ENCODE measurements around the gene SLC6A20.

DNA sequence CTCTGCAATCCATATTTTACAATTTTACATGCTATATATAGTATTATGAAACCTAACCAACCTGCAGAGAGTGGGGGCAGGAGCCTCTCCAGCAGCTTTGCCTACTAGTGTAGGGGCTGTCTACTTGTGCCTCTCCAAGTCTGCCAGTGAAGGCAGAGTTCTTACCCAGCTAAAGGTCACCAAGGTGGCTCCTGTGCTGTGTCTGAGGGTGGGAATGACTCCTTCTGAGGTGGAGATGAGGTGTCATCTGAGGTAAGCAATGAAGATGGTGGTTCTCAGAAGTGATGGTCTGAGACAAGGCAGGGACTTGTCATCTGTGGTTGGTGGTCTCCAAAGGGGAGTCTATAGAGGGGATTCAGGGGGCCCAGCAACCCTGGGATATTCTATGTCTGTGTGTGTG lies 59.6 kb downstream of the SLC6A20 start:
- TF ChIP-seq, protein P1, sequence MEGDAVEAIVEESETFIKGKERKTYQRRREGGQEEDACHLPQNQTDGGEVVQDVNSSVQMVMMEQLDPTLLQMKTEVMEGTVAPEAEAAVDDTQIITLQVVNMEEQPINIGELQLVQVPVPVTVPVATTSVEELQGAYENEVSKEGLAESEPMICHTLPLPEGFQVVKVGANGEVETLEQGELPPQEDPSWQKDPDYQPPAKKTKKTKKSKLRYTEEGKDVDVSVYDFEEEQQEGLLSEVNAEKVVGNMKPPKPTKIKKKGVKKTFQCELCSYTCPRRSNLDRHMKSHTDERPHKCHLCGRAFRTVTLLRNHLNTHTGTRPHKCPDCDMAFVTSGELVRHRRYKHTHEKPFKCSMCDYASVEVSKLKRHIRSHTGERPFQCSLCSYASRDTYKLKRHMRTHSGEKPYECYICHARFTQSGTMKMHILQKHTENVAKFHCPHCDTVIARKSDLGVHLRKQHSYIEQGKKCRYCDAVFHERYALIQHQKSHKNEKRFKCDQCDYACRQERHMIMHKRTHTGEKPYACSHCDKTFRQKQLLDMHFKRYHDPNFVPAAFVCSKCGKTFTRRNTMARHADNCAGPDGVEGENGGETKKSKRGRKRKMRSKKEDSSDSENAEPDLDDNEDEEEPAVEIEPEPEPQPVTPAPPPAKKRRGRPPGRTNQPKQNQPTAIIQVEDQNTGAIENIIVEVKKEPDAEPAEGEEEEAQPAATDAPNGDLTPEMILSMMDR (conservative IDR thresholded peaks at IDR 0.05 in 1 of 2, IDR thresholded peaks at IDR 0.05 in 1 of 2; ENCODE audit: extremely low read depth in 1 of 2, insufficient read depth in 1 of 2, low read depth in 1 of 2, low read length in 2 of 2): no peak
- no peak for TF ChIP-seq EZH2 (IDR thresholded peaks at IDR 0.05; ENCODE audit: borderline replicate concordance, low read length)
